ENCODE measurements around the gene SCN10A.

GRCh38 chr3:38758557-38758956 is 57.5 kb downstream of the SCN10A start:
- no peak for TF ChIP-seq NFYB (CRISPR knock-in tag; conservative IDR thresholded peaks at IDR 0.05; ENCODE audit: low read depth)
- no peak for TF ChIP-seq CTCF (IDR thresholded peaks at IDR 0.05)
- no peak for TF ChIP-seq CBFB (CRISPR knock-in tag; IDR thresholded peaks at IDR 0.05; ENCODE audit: low read depth)
- TF ChIP-seq FOXP4 (CRISPR knock-in tag; IDR thresholded peaks at IDR 0.05): no peak
- TF ChIP-seq E2F1 (CRISPR knock-in tag; IDR thresholded peaks at IDR 0.05): no peak
- TF ChIP-seq RORB (CRISPR knock-in tag; IDR thresholded peaks at IDR 0.05): no peak
- TF ChIP-seq HMGXB4 (CRISPR knock-in tag; IDR thresholded peaks at IDR 0.05): no peak
- no peak for TF ChIP-seq ARID4B (CRISPR knock-in tag; IDR thresholded peaks at IDR 0.05; ENCODE audit: borderline replicate concordance)
- TF ChIP-seq NR1H2 (CRISPR knock-in tag; IDR thresholded peaks at IDR 0.05): no peak
- TF ChIP-seq ELF4 (CRISPR knock-in tag; IDR thresholded peaks at IDR 0.05; ENCODE audit: low read depth): no peak
